K562 (cell line): Measurements from ENCODE around the gene WDR46.

Experiments used
- EP300 ChIP-seq: IDR thresholded peaks from 2 replicates; pipeline ENCODE4 v1.6.1; 2012; ENCODE audit warnings: low read length, improper control_type of control experiment
- EZH2 ChIP-seq: IDR thresholded peaks from 2 replicates; pipeline ENCODE4 v1.6.1; 2012; ENCODE audit warnings: low read depth, mild to moderate bottlenecking, inconsistent platforms, low read length, borderline replicate concordance
- GATA2 ChIP-seq: sonication (generic); formaldehyde crosslinking; IDR thresholded peaks from 2 replicates; pipeline ENCODE4 v1.4.0; 2020; ENCODE audit warnings: mild to moderate bottlenecking, missing genetic modification reagents
- ILK ChIP-seq: fragments of 450-650 bp; IDR thresholded peaks from 2 replicates; pipeline ENCODE4 v1.6.1; 2016; ENCODE audit warnings: missing genetic modification characterization, low read depth, mild to moderate bottlenecking, missing compliant biosample characterization, moderate library complexity, borderline replicate concordance
- JUND ChIP-seq, 2 experiments: IDR thresholded peaks; 2 replicates in 1 of 2; 3 replicates in 1 of 2; pipeline ENCODE4 v1.6.1; 2011; ENCODE audit warnings: borderline replicate concordance in 2 of 2, low read depth in 2 of 2, low read length in 2 of 2, improper control_type of control experiment in 1 of 2, missing biosample characterization in 1 of 2, missing genetic modification characterization in 1 of 2, missing genetic modification reagents in 1 of 2
- POLR2A ChIP-seq: fragments of 450-650 bp; conservative IDR thresholded peaks from 2 replicates; pipeline ENCODE4 v1.6.1; 2016
- POLR2AphosphoS5 ChIP-seq: IDR thresholded peaks from 2 replicates; pipeline ENCODE4 v1.6.1; 2011; ENCODE audit warnings: mild to moderate bottlenecking, low read depth, low read length, moderate library complexity; ENCODE audit not compliant: control insufficient read depth, insufficient read depth
- RAD21 ChIP-seq, 2 experiments: fragments of 250-450 bp in 1 of 2; fragments of 450-650 bp in 1 of 2; sonication (Bioruptor Pico) in 1 of 2; formaldehyde crosslinking in 1 of 2; IDR thresholded peaks in 1 of 2; conservative IDR thresholded peaks in 1 of 2; 2 replicates each; pipeline versions ENCODE4 v1.4.0 to v1.8.0; 2020 to 2022; ENCODE audit warnings: mild to moderate bottlenecking in 2 of 2, moderate library complexity in 1 of 2
- SMC3 ChIP-seq: conservative IDR thresholded peaks from 2 replicates; pipeline ENCODE4 v1.6.1; 2011; ENCODE audit warnings: low read depth, low read length, improper control_type of control experiment; ENCODE audit not compliant: insufficient read depth
- SP1 ChIP-seq: sonication (generic); formaldehyde crosslinking; IDR thresholded peaks from 2 replicates; pipeline ENCODE4 v1.8.1; 2022; ENCODE audit warnings: mild to moderate bottlenecking, missing genetic modification reagents
- SRSF3 ChIP-seq: fragments of 200-400 bp; formaldehyde crosslinking; IDR thresholded peaks from 2 replicates; pipeline ENCODE4 v1.6.1; 2016; ENCODE audit warnings: mild to moderate bottlenecking, low read length, moderate library complexity; ENCODE audit not compliant: insufficient read depth
- YY1 ChIP-seq, 3 experiments: IDR thresholded peaks; 2 replicates each; pipeline ENCODE4 v1.6.1; 2011; ENCODE audit warnings: low read length in 2 of 3, mild to moderate bottlenecking in 2 of 3, moderate library complexity in 2 of 3, borderline replicate concordance in 1 of 3, control low read depth in 1 of 3, low read depth in 1 of 3; ENCODE audit not compliant: insufficient read depth in 3 of 3, insufficient replicate concordance in 2 of 3, control insufficient read depth in 1 of 3, insufficient read length in 1 of 3; ENCODE audit errors: extremely low read depth in 1 of 3
- ZNF764 ChIP-seq: fragments of 250-450 bp; sonication (Bioruptor Pico); IDR thresholded peaks from 2 replicates; pipeline ENCODE4 v1.4.0; 2020; ENCODE audit warnings: low read depth, mild to moderate bottlenecking, moderate library complexity
- TF ChIP-seq, protein P1 (sequence below), 3 experiments: IDR thresholded peaks in 2 of 3; conservative IDR thresholded peaks in 1 of 3; 2 replicates each; pipeline ENCODE4 v1.5.1; 2011 to 2012; ENCODE audit warnings: low read length in 3 of 3, mild to moderate bottlenecking in 3 of 3, control low read depth in 2 of 3, improper control_type of control experiment in 1 of 3, inconsistent platforms in 1 of 3, low read depth in 1 of 3, mixed read lengths in 1 of 3, moderate library complexity in 1 of 3; ENCODE audit not compliant: insufficient read depth in 2 of 3

DNA sequence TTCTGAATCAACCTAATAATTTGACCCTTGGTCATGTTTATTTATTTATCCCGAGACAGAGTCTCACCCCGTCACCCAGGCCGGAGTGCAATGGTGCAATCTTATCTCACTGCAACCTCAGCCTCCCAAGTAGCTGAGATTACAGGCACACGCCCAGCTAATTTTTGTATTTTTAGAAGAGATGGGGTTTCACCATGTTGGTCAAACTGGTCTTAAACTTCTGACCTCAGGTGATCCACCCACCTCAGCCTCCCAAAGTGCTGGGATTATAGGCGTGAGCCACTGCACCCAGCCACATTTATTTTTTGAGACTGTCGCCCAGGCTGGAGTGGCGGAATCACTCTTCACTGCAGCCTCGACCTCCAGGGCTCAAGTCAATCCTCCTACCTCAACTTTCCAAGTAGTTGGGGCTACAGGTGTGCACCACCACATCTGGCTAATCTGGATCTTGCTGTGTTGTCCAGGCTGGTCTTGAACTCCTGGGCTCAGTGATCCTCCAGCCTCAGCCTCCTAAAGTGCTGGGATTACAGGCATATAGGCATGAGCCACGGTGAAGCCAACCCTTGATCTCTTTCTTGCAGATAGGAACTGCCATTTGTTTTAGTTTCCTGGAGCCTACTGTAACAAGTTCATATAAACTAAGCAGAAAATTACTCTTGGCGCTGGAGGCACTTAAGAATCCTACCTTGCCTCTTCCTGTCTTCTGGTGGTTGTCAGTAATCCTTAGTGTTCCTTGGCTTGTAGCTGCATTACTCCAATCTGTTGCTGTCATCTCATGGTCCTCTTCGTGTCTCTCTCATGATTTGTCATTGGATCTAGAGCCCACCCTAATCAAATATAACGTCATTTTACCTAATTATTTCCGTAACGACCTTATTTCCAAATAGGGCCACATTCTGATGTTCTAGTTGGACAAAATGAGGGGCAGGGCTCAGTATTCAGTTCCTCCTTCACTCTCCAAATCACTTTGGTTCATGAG lies 14.8 kb downstream of the WDR46 start:
- TF ChIP-seq SRSF3 (no peak), JUND (IDR thresholded peaks at IDR 0.05; ENCODE audit: borderline replicate concordance, low read depth, low read length) (no peak), JUND (tag; IDR thresholded peaks at IDR 0.05; ENCODE audit: borderline replicate concordance, low read depth, low read length) (no peak), EP300 (no peak), EZH2 (no peak), ZNF764 (CRISPR knock-in tag) (no peak), YY1 (IDR thresholded peaks at IDR 0.05; ENCODE audit: borderline replicate concordance in 1 of 3, control insufficient read depth in 1 of 3, extremely low read depth in 1 of 3, insufficient read depth in 3 of 3, insufficient read length in 1 of 3, insufficient replicate concordance in 2 of 3, low read depth in 1 of 3, low read length in 2 of 3) (no peak), POLR2A (peak; percentile 74), POLR2AphosphoS5 (peak; percentile 37; the same call in 1 of the 2 replicates), GATA2 (CRISPR knock-in tag) (no peak), SP1 (CRISPR knock-in tag) (no peak), ILK (tag) (no peak), SMC3 (no peak), RAD21 (CRISPR knock-in tag; conservative IDR thresholded peaks at IDR 0.05 in 1 of 2, IDR thresholded peaks at IDR 0.05 in 1 of 2) (no peak; a peak in 1 of 4 replicates)
- TF ChIP-seq, protein P1, sequence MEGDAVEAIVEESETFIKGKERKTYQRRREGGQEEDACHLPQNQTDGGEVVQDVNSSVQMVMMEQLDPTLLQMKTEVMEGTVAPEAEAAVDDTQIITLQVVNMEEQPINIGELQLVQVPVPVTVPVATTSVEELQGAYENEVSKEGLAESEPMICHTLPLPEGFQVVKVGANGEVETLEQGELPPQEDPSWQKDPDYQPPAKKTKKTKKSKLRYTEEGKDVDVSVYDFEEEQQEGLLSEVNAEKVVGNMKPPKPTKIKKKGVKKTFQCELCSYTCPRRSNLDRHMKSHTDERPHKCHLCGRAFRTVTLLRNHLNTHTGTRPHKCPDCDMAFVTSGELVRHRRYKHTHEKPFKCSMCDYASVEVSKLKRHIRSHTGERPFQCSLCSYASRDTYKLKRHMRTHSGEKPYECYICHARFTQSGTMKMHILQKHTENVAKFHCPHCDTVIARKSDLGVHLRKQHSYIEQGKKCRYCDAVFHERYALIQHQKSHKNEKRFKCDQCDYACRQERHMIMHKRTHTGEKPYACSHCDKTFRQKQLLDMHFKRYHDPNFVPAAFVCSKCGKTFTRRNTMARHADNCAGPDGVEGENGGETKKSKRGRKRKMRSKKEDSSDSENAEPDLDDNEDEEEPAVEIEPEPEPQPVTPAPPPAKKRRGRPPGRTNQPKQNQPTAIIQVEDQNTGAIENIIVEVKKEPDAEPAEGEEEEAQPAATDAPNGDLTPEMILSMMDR (IDR thresholded peaks at IDR 0.05 in 2 of 3, conservative IDR thresholded peaks at IDR 0.05 in 1 of 3; ENCODE audit: insufficient read depth in 2 of 3, low read depth in 1 of 3, low read length in 3 of 3), result no peak
